ENCODE results near the gene ADARB2.
"Not testable (repeated sequence)": the region's sequence is repeated elsewhere in the genome, so short reads cannot be mapped to it uniquely, and the experiment has no call there.

ADARB2 gene

GRCh38 chr10:1459664-1460063, 277.7 kb downstream of the ADARB2 start:
- H3K4me3 ChIP-seq (ENCODE audit: low read length in 2 of 2); H3K36me3 ChIP-seq (replicated peaks in 1 of 2; ENCODE audit: control insufficient read depth in 2 of 2, insufficient read depth in 2 of 2, low read length in 2 of 2); H3K27ac ChIP-seq (replicated peaks; ENCODE audit: low read length); H3K4me2 ChIP-seq (ENCODE audit: insufficient read depth, low read length, poor library complexity, severe bottlenecking); H4K8ac ChIP-seq (ENCODE audit: low read depth, low read length); H3K23ac ChIP-seq (ENCODE audit: low read depth, low read length, poor library complexity); H2BK12ac ChIP-seq (ENCODE audit: low read length); DNase-seq (ENCODE audit: low spot score); H3K79me1 ChIP-seq (ENCODE audit: low read depth, low read length); H3K18ac ChIP-seq (ENCODE audit: low read length); H2BK120ac ChIP-seq (ENCODE audit: low read depth, low read length); H3K27me3 ChIP-seq (ENCODE audit: control insufficient read depth in 3 of 3, insufficient read depth in 3 of 3, low read depth in 1 of 3, low read length in 3 of 3); H3K9ac ChIP-seq (ENCODE audit: low read depth, low read length, poor library complexity); H3K4ac ChIP-seq (ENCODE audit: low read length); H2AK5ac ChIP-seq (ENCODE audit: low read depth, low read length); H3K14ac ChIP-seq (ENCODE audit: low read length); H3K9me3 ChIP-seq (replicated peaks in 1 of 2; ENCODE audit: control insufficient read depth in 2 of 2, insufficient read depth in 1 of 2, low read depth in 1 of 2, low read length in 2 of 2); H3K4me1 ChIP-seq (ENCODE audit: control insufficient read depth in 2 of 2, insufficient read depth in 1 of 2, low read depth in 1 of 2, low read length in 2 of 2); H2BK5ac ChIP-seq (ENCODE audit: low read length); H2BK15ac ChIP-seq (ENCODE audit: low read length); H2AFZ ChIP-seq (ENCODE audit: low read length); H4K91ac ChIP-seq (ENCODE audit: low read depth, low read length, poor library complexity): not testable (repeated sequence)
- WGBS, 2 donors (ENCODE audit: extremely low coverage in 2 of 2, insufficient read length in 2 of 2, insufficient replicate concordance in 1 of 2), result no CpG with 5 or more reads among the region's 6 CpGs

- Histone ChIP-seq H3K79me1 (ENCODE audit: low read depth, low read length) (no peaks in the 10 kb centered on the region), H3K4me1 (ENCODE audit: control insufficient read depth in 2 of 2, insufficient read depth in 1 of 2, low read depth in 1 of 2, low read length in 2 of 2) (peaks cover 0 to 4% of the 10 kb centered on the region in 2 donors), H3K27me3 (ENCODE audit: control insufficient read depth in 3 of 3, insufficient read depth in 3 of 3, low read depth in 1 of 3, low read length in 3 of 3) (no peaks in the 10 kb centered on the region), H3K27ac (replicated peaks; ENCODE audit: low read length) (no peak overlapping the region), H2BK120ac (ENCODE audit: low read depth, low read length) (no peak overlapping the region), H3K4ac (ENCODE audit: low read length) (no peak overlapping the region), H3K36me3 (replicated peaks in 1 of 2; ENCODE audit: control insufficient read depth in 2 of 2, insufficient read depth in 2 of 2, low read length in 2 of 2) (no peaks in the 10 kb centered on the region), H2BK15ac (ENCODE audit: low read length) (no peak overlapping the region), H2BK12ac (ENCODE audit: low read length) (no peak overlapping the region), H3K4me3 (ENCODE audit: low read length in 2 of 2) (no peak overlapping the region), H3K9ac (ENCODE audit: low read depth, low read length, poor library complexity) (no peak overlapping the region), H4K91ac (ENCODE audit: low read depth, low read length, poor library complexity) (no peak overlapping the region), H3K23ac (ENCODE audit: low read depth, low read length, poor library complexity) (no peak overlapping the region), H3K14ac (ENCODE audit: low read length) (no peak overlapping the region), H2AFZ (ENCODE audit: low read length) (no peak overlapping the region), H3K9me3 (replicated peaks in 1 of 2; ENCODE audit: control insufficient read depth in 2 of 2, insufficient read depth in 1 of 2, low read depth in 1 of 2, low read length in 2 of 2) (no peaks in the 10 kb centered on the region), H2BK5ac (ENCODE audit: low read length) (no peak overlapping the region), H3K4me2 (ENCODE audit: insufficient read depth, low read length, poor library complexity, severe bottlenecking) (no peak overlapping the region), H2AK5ac (ENCODE audit: low read depth, low read length) (no peak overlapping the region), H4K8ac (ENCODE audit: low read depth, low read length) (no peak overlapping the region), H3K18ac (ENCODE audit: low read length) (no peak overlapping the region)
- WGBS, 2 donors (ENCODE audit: extremely low coverage in 2 of 2, insufficient read length in 2 of 2, insufficient replicate concordance in 1 of 2), result no CpG with 5 or more reads among the region's 6 CpGs
- DNase-seq (ENCODE audit: low spot score), result no peak
Observed at GRCh38 chr10:1454951-1455350, 282.4 kb downstream of the ADARB2 start.

GRCh38 chr10:1454428-1454827, 282.9 kb downstream of the ADARB2 start:
- Histone ChIP-seq H3K14ac (ENCODE audit: low read length) (no peak overlapping the region), H3K4me1 (ENCODE audit: control insufficient read depth in 2 of 2, insufficient read depth in 1 of 2, low read depth in 1 of 2, low read length in 2 of 2) (peaks cover 0 to 7% of the 10 kb centered on the region in 2 donors)

GRCh38 chr10:1452777-1453176, 284.5 kb downstream of the ADARB2 start:
- H3K27me3 ChIP-seq (ENCODE audit: control insufficient read depth in 3 of 3, insufficient read depth in 3 of 3, low read depth in 1 of 3, low read length in 3 of 3), result no peaks in the 10 kb centered on the region
- H2BK15ac ChIP-seq (ENCODE audit: low read length), result no peak overlapping the region
- H3K23ac ChIP-seq (ENCODE audit: low read depth, low read length, poor library complexity), result no peak overlapping the region
- no peaks in the 10 kb centered on the region for H3K79me1 ChIP-seq (ENCODE audit: low read depth, low read length)
- no peak overlapping the region for H3K14ac ChIP-seq (ENCODE audit: low read length)
- no peak overlapping the region for H2AK5ac ChIP-seq (ENCODE audit: low read depth, low read length)
- H3K4me2 ChIP-seq (ENCODE audit: insufficient read depth, low read length, poor library complexity, severe bottlenecking), result no peak overlapping the region
- no peaks in the 10 kb centered on the region for H3K36me3 ChIP-seq (replicated peaks in 1 of 2; ENCODE audit: control insufficient read depth in 2 of 2, insufficient read depth in 2 of 2, low read length in 2 of 2)
- no peak overlapping the region for H2AFZ ChIP-seq (ENCODE audit: low read length)
- DNase-seq (ENCODE audit: low spot score), result no peak
- no peak overlapping the region for H3K9ac ChIP-seq (ENCODE audit: low read depth, low read length, poor library complexity)
- H3K4me3 ChIP-seq (ENCODE audit: low read length in 2 of 2), result no peak overlapping the region
- H4K8ac ChIP-seq (ENCODE audit: low read depth, low read length), result no peak overlapping the region
- no CpG with 5 or more reads among the region's 8 CpGs for WGBS, 2 donors (ENCODE audit: extremely low coverage in 2 of 2, insufficient read length in 2 of 2, insufficient replicate concordance in 1 of 2)
- H3K9me3 ChIP-seq (replicated peaks in 1 of 2; ENCODE audit: control insufficient read depth in 2 of 2, insufficient read depth in 1 of 2, low read depth in 1 of 2, low read length in 2 of 2), result no peaks in the 10 kb centered on the region
- no peak overlapping the region for H2BK5ac ChIP-seq (ENCODE audit: low read length)
- no peak overlapping the region for H3K4ac ChIP-seq (ENCODE audit: low read length)
- H3K27ac ChIP-seq (replicated peaks; ENCODE audit: low read length), result no peak overlapping the region
- H3K4me1 ChIP-seq (ENCODE audit: control insufficient read depth in 2 of 2, insufficient read depth in 1 of 2, low read depth in 1 of 2, low read length in 2 of 2), result peaks cover 0 to 7% of the 10 kb centered on the region in 2 donors
- H2BK12ac ChIP-seq (ENCODE audit: low read length), result no peak overlapping the region
- H2BK120ac ChIP-seq (ENCODE audit: low read depth, low read length), result no peak overlapping the region
- no peak overlapping the region for H3K18ac ChIP-seq (ENCODE audit: low read length)
- no peak overlapping the region for H4K91ac ChIP-seq (ENCODE audit: low read depth, low read length, poor library complexity)

More at GRCh38 chr10:1454428-1454827, 282.9 kb downstream of the ADARB2 start:
- Histone ChIP-seq H2AFZ (ENCODE audit: low read length) (no peak overlapping the region), H3K9ac (ENCODE audit: low read depth, low read length, poor library complexity) (no peak overlapping the region), H3K23ac (ENCODE audit: low read depth, low read length, poor library complexity) (no peak overlapping the region), H3K27me3 (ENCODE audit: control insufficient read depth in 3 of 3, insufficient read depth in 3 of 3, low read depth in 1 of 3, low read length in 3 of 3) (no peaks in the 10 kb centered on the region), H3K4ac (ENCODE audit: low read length) (no peak overlapping the region), H2AK5ac (ENCODE audit: low read depth, low read length) (no peak overlapping the region), H3K18ac (ENCODE audit: low read length) (no peak overlapping the region), H4K91ac (ENCODE audit: low read depth, low read length, poor library complexity) (no peak overlapping the region), H2BK5ac (ENCODE audit: low read length) (no peak overlapping the region), H3K4me3 (ENCODE audit: low read length in 2 of 2) (no peak overlapping the region), H4K8ac (ENCODE audit: low read depth, low read length) (no peak overlapping the region), H2BK12ac (ENCODE audit: low read length) (no peak overlapping the region), H3K36me3 (replicated peaks in 1 of 2; ENCODE audit: control insufficient read depth in 2 of 2, insufficient read depth in 2 of 2, low read length in 2 of 2) (no peaks in the 10 kb centered on the region), H3K27ac (replicated peaks; ENCODE audit: low read length) (no peak overlapping the region), H2BK120ac (ENCODE audit: low read depth, low read length) (no peak overlapping the region), H3K4me2 (ENCODE audit: insufficient read depth, low read length, poor library complexity, severe bottlenecking) (no peak overlapping the region), H3K79me1 (ENCODE audit: low read depth, low read length) (no peaks in the 10 kb centered on the region), H3K9me3 (replicated peaks in 1 of 2; ENCODE audit: control insufficient read depth in 2 of 2, insufficient read depth in 1 of 2, low read depth in 1 of 2, low read length in 2 of 2) (no peaks in the 10 kb centered on the region), H2BK15ac (ENCODE audit: low read length) (no peak overlapping the region)
- no CpG with 5 or more reads among the region's 6 CpGs for WGBS, 2 donors (ENCODE audit: extremely low coverage in 2 of 2, insufficient read length in 2 of 2, insufficient replicate concordance in 1 of 2)
- no peak for DNase-seq (ENCODE audit: low spot score)
